GM19023 (cell line): ENCODE results near the gene ARHGAP35.

Experiments
- ATAC-seq: cut with Tn5 transposase; IDR thresholded peaks from one replicate; pipeline ENCODE4 v1.9.1; 2021; ENCODE audit warnings: mild to moderate bottlenecking, moderate library complexity; ENCODE audit not compliant: unreplicated experiment

ARHGAP35 gene

GRCh38 chr19:46901701-46902401, 41.1 kb downstream of the ARHGAP35 start:
- no peak for ATAC-seq

DNA sequence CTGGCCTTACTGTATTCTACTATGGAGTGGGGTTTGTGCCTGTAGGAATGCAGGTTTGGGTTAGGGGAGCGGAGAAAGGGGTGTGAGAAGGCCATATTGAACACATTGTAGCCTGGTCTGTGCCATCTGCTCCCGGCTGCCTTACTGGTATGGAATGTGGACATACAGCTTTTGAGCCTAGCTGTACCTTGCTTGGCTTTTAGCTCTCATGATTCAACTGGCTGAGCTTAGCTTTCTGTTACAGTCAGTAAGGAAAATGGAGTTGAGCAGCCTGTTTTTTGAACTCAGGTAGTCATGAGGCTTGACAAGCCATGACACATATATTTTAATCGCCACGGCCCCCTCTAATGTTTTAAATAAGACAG, 41.6 kb downstream of the ARHGAP35 start:
- no peak for ATAC-seq

- ATAC-seq = no peak
Observed at GRCh38 chr19:46903458-46903857, 42.7 kb downstream of the ARHGAP35 start.

GRCh38 chr19:46904114-46905060, 43.6 kb downstream of the ARHGAP35 start:
- ATAC-seq = no peak

- no peak for ATAC-seq
Observed at GRCh38 chr19:46906221-46906620, 45.4 kb downstream of the ARHGAP35 start.

DNA sequence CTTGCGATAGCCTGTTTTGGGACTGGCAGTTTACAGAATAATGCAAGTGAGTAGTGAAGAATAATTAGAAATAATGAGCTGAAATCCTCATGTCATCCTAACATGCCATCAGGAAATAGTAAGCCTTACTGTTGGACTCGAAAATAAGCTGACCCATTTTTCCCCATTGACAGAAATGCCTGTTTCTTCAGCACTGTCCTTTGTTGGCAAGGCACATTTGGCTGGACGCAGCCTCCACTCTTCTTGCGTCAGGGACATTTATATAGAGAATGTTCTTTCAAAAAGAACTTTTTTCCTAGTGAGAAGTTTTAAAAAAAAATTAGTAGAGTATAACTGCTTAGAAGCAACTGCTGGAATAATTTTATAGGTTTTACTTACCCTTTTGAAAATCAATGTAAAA, 47.1 kb downstream of the ARHGAP35 start:
- ATAC-seq = no peak

DNA sequence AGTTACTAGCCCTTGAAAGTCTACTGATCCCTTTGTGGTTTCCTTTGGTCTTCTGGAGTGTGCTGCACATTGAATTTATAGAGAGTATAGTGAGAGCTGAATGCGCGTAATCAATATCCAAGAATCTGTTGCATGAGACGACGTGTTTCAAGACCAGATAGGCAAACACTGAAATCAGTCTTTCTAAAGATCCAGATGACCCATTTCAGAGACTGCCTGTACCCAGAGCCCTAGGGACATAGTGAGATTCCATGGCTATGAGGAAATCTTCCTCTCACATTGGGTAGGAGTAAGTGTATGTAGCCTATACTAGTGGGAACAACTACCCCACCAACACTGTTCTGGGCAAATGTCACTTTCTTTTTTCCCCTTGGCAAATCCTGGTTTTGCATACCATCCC, 48.6 kb downstream of the ARHGAP35 start:
- no peak for ATAC-seq
